ENCODE measurements around the gene FAH.
A peak's percentile ranks its signal among the peaks of the same experiment; 100 is the strongest.

FAH gene

DNA sequence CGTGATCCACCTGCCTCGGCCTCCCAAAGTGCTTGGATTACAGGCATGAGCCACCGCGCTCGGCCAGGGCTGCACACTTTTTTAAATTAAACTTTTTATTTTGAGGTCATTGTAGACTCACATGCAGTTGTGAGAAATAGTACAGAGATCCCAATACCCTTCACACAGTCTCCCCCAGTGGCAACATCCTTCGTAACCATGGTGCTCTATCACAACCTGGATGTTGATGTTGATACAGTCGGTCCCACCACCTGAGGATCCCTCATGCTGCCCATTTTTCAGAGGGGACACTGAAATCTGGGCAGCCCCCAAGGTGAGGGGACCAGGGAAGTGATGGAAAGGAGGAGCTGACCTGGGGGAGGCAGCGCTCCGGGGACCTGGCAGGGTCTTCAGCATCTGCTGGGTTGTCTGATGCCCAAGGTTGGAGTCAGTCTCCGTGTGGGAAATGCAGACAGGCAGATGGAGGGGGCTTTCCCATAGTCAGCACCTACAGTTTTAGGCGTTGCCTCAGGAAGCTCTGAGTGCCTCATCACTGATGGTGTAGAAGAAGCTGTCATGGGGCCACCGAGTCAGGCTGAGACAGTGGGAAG is 17.1 kb downstream of the FAH start:
- no peak overlapping the region for H3K4me3 ChIP-seq
- no peak overlapping the region for H3K27ac ChIP-seq

DNA sequence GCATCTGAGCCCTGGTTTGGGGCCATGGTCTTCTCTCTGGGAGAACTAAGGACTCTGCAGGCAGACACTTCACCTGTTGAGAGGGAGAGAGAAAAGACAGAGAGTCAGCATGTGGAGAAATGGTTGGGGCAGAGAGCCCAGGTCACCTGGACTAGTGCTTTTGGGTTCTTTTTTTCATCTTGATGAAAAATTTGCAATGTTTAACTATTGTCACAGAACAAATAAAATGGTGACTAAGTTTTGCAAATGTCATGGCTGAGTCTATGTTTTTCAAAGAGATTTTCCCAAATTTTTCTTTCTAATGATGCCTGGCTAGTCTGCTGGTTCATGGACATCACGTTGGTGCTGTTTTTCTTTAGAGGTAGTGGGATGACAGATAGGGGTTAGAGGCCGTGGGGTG is 17.8 kb downstream of the FAH start:
- no peak overlapping the region for H3K4me3 ChIP-seq
- no peak overlapping the region for H3K27ac ChIP-seq

DNA sequence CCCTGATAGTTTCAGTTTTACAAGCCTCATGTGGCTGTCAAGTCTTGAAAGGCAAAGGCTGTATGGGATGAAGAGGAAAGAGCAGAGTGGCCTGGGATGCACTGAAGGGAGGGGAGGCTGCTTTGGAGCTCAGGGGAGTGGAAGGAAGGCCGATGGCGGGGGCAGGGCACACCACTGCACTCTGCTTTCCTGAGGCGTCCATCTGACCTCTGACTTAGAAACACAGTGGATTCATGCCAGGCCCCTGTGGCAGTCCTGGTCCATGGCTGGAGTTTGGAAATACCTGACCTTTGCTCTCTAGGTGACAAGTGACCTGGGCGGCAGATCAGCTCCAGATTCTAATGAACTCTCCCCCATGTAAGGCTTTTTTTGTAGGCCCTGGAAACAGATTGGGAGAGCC is 19.0 kb downstream of the FAH start:
- Histone ChIP-seq H3K4me3 (no peak overlapping the region), H3K27ac (no peak overlapping the region)

DNA sequence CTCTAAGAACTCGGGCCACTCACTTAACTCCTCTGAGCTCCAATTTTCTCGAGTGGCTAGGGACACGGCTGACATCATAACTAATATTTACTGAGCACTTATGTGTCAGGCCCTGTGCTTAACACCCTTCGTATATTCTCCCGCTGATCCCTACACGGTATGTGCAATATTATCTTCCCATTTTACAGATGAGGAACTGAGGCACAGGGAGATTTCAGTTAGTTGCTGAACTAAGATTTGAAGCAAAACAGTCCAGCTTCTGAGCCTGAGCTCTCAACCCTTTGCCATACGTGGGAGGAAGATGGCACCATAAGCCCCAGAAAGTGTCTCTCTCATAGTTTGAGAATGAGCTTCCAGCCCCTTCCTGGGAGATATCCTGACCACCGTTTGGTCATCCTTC is 19.6 kb downstream of the FAH start:
- no peak overlapping the region for H3K4me3 ChIP-seq
- no peak overlapping the region for H3K27ac ChIP-seq

DNA sequence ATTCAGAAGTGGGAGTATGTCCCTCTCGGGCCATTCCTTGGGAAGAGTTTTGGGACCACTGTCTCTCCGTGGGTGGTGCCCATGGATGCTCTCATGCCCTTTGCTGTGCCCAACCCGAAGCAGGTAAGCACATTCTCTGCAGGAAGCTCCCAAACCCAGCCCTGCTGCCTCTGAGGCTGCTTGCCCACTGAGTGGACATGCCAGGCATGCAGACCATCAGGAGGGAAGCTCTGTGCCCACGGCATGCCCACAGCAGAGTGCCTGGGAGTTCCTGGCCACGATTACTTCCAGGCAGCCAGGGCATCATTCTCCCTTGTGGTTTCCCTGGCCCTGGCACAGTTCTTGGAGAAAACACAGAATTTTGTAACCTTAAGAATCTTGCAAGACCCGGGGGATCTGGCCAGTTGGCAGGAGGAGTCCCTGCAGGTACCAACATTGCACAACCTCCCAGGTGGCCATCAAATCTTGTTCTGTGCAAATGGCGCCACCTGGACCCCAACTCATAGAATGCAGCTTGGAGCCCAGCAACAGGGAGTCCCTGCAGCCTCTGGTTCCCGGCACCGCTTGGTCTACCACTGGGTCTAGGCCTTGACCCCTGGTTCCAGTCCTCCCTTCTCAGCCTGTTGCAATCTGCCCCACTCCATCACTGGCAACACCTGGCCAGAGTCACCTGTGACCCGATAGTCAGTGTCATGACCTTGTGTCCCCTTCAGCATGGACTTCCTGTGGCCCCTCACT is 20.4 kb downstream of the FAH start:
- Histone ChIP-seq H3K27ac (peak overlapping the region in 1 of 21 experiments; percentile 61), H3K4me3 (no peak overlapping the region)

DNA sequence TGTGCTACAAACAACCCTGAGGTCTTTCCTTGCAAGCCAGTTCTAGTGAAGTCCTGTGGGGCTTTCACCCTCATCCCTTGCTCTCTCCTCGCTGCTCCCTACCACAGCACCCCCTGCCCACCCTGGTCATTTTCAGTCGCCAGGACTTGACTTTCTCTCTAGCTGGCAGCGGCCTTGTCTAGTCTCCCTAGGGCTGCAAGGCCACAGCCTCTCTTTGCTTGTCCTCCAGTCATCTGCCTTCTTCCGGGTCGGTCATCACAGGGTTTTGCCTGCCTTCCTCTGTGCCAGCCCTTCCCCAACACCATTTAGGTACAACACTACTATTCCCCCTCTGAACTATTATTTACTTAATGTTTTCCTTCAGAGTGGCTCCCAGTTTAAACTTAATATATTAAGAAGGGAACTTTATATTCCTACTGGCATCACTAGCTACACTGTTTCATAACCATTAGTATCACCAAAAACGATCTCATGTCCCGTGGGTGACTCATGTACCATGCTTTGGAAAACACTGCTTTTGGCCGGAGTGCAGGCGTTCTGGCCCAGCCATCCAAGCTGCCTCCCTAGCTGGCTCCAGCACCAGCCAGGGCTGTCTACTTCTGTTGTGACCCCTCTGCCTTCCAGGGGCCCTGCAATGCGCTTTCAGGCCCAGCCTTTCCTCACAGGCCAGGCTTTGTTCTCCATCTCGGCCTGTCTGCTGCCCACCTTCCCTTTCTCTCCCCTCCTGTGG is 21.4 kb downstream of the FAH start:
- no peak overlapping the region for H3K4me3 ChIP-seq
- H3K27ac ChIP-seq: peak overlapping the region in 7 of 21 experiments; percentile 2 to 70 (median 61)

DNA sequence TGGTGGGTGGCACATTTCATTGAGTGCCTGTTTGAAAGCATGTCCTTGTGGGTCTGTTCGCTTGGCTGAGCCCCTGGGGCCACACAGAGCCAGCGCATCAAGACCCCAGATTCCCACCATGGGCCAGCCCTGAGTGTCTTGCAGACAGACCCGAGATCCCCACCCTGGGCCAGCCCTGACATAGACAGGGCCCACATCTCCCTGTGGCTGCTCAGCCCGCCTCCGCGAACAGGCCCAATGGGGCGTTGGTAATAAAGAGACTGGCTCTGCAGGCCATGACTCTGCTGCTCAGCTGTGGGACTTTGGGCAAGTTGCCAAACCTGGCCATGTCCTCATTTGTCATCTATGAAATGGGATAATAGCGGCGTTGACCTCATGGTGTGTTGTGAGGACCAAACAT is 22.6 kb downstream of the FAH start:
- H3K27ac ChIP-seq: peak overlapping the region in 1 of 21 experiments; percentile 53
- no peak overlapping the region for H3K4me3 ChIP-seq

DNA sequence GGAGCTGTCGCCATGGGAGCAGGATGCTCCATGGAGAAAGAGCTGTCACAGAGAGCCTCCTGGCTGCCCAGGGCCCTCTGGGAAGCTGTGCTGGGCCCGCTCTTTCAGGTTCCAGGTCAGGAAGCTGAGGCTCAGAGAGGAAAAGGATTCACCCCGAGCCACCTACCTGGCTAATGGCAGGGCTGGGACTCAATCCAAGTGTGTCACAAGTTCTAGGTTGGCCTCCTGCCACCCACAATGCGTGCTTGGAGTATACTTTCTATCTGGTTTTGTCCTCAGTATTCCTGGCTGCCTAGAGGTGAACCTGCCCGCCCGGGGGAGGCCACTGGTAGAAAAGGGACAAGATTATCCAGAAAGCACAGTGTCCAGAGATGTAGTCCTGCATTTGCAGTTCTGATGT is 23.6 kb downstream of the FAH start:
- Histone ChIP-seq H3K27ac (no peak overlapping the region), H3K4me3 (no peak overlapping the region)

DNA sequence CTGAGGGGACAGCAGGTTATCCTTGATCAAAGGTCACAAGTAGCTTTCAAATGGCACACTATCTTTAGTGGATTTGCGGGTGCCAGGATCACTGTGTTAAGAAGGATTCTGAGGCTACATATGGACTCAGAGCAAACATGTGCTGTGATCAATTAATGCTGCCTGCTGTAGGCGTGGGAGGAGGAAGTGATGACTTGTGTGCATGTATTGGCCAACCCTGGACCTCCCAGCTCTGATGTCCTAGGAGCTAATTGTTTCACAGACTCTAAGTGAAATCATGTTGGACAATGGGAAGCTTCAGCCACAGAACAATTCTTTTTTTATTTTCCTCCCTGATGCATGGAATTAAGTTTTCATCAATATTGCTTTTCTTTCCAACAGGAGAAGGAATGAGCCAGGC is 24.4 kb downstream of the FAH start:
- no peak overlapping the region for H3K4me3 ChIP-seq
- H3K27ac ChIP-seq: no peak overlapping the region

DNA sequence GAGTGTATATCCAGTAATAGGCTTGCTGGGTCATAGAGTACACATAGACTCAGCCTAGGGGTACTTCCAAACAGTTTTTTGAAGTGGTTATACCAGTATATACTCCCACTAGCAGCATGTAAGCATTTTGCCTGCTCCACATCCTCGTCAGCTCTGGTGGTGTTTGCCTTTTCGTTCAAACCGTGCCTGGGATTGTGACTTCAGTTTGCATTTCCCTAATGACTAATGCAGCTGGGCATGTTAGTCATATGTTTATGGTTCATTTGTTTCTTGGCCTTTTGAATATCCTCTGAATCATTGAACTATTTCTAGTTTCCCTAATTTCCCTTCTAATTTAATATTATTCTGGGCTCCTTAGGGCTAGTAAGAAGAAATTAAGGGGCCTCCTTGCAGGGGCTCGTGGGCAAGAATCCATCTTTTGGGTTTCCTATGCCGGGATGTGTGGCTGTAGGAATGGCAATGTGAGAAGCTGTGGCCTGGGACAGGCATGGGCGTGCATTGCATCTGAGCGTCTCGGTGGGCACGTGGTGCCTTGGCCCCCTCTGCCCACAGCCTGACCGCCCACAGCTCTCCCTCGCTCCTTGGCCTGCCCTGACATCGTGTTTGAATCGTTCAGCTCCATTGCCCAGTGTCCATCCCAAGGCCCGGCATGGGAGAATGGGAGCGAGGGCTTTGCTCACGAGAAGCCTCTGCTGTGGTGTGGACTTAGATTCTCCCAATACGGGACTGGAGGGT is 26.4 kb downstream of the FAH start:
- Histone ChIP-seq H3K27ac (peak overlapping the region in 2 of 21 experiments; percentile 31 to 44), H3K4me3 (no peak overlapping the region)

DNA sequence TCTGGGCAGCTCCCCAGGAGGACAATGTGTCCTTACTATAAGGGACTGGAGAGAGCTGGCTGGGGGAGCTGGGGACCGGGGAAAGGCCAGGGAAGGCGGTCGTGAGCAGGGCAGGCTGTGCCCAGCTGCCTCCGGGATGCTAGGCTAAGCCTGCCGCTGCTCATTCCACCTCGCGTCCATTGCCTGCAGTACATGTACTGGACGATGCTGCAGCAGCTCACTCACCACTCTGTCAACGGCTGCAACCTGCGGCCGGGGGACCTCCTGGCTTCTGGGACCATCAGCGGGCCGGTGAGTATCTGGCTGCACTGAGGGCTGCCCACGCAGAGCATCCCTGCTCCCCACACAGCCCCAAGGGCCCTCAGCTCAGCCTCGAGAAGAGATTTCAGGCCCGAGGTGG is 27.1 kb downstream of the FAH start:
- Histone ChIP-seq H3K27ac (no peak overlapping the region), H3K4me3 (no peak overlapping the region)

DNA sequence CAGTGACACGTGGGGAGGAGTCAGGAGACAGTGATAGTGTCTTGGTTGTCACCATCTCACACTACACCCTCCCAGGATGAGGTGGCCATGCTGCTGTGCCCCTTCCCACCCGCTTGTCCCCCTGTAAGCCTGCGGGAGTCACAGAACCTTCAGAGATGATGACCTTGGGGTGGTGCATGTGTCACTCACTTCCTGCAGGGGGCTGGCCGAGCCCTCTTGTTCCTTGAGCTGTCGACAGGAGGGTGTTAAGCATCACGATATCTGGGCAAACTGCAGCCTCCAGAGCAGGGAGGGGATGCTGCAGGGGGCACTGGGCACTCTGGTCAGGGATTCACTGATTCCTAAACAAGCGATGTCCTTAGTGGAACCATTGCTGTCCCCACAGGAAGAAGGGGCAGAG is 27.7 kb downstream of the FAH start:
- Histone ChIP-seq H3K27ac (no peak overlapping the region), H3K4me3 (no peak overlapping the region)

DNA sequence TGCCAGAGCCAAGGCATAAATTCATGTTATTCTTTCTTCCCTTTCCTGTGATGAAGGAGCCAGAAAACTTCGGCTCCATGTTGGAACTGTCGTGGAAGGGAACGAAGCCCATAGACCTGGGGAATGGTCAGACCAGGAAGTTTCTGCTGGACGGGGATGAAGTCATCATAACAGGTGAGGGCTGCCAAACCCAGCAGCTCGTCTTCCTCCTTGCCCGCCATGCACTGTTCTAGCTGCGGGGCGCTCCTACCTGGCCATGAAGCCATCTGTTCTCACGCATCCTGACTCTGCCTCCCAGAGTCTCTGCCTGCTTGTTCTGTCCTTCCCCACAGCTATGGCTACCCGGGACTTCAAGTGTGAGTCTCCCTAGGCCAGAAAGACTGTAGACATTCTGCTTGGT is 28.2 kb downstream of the FAH start:
- H3K4me3 ChIP-seq: no peak overlapping the region

DNA sequence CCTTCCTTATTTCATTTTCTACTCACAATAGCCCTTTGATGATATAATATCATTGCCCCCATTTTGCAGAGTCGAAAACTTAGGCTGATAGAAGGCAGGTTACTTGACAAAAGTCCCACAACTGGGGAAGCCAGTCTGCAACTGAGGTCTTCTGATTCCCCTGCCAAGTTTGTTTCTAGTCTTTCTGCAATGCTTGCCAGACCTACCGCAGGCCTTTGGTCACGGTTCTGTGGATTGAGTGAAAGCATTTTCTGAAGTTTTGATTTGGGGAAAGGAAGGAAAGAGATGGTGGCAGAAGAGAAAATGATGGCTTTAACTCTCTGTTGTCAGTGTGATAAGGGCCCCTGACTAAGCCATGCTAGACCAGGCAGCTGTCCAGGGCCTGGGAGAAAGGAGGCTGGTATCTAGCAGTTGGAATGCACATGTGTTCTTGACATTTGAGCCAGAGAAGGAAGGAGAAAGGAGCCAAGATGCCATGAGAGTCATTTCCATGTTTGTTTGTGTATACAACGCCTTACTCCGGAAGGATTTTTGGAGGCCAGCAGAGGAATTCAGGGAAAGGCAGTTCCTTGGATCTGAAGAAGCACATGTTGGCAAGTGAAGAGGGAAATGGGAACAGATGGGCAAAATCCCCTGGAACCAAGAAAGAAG is 29.9 kb downstream of the FAH start:
- Histone ChIP-seq H3K27ac (no peak overlapping the region), H3K4me3 (no peak overlapping the region)

More for the DNA sequence above, 28.2 kb downstream of the FAH start:
- no peak overlapping the region for H3K27ac ChIP-seq

DNA sequence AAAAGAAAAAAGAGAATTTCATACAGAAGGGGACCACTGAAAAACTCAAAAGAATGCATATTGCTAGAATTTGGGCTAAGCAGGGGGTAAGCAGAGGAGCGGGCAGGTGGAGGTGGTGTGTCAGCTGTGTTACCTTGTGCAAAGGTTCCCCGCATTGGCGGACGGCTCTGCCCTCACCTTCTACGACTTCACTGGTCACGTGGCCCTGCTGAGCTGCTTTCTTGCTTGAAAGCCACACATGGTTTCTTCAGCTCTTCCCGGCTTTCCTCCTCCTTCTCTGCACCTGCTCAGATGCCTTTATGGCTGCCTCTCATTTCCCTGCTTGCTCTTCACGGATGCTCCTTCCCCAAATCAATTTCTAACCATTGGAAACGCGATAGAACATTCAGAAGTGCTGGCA is 30.5 kb downstream of the FAH start:
- no peak overlapping the region for H3K4me3 ChIP-seq
- H3K27ac ChIP-seq: no peak overlapping the region

DNA sequence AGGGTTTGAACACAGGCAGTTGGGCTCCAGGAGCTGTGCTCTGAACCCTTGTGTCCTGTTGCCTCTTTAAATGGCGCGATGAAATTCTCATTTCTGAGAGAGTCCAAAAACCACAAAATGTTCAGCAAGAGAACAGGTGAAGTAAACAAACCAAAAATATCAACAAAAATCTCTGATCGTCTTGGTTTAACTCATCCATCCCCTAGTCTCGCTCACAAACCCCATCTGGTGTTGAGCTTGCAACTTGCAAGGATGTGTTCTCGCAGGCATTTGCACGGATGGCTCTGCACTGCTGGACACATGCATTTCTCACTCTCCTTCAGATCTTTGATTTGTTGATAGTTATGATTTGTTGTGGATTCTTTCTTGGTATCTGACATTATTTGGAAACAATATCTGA is 31.1 kb downstream of the FAH start:
- Histone ChIP-seq H3K27ac (no peak overlapping the region), H3K4me3 (no peak overlapping the region)

DNA sequence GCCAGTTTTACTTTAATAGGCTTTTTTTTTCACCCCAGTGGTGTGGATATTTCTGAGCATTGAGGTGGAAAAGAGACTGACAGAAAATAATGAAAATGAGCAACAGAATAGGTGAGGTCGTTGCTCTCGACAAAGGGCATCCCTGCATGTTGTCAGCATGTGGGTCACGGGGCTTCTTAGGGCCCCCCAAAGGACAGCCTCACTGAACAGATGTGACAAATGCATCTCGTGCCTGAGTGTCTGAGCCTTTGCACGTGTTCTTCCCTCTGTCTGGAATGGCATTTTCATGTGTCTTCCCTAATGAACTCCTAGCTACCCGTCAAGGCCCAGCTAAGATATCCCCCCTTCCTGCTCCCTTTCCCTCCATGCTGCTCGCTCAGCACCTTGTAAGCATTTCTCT is 31.8 kb downstream of the FAH start:
- Histone ChIP-seq H3K27ac (no peak overlapping the region), H3K4me3 (no peak overlapping the region)

DNA sequence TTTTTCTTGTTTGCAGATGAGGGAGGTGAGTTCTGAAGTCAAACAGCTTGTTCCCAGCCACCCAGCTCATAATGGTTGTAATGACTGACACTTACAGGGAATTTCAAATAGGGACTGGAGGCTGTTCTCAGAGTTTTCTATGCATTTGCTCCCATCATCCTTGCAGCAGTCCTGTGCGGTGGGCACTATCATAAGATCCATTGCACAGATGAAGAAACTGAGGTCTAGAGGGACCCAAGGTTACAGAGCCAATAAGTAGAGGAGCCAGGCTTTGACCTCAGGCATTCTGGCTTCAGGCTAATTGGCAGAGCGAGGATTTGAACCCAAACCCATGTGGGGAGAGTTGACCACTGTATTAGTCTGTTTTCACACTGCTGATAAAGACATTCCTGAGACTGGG is 32.4 kb downstream of the FAH start:
- H3K4me3 ChIP-seq: no peak overlapping the region
- no peak overlapping the region for H3K27ac ChIP-seq

DNA sequence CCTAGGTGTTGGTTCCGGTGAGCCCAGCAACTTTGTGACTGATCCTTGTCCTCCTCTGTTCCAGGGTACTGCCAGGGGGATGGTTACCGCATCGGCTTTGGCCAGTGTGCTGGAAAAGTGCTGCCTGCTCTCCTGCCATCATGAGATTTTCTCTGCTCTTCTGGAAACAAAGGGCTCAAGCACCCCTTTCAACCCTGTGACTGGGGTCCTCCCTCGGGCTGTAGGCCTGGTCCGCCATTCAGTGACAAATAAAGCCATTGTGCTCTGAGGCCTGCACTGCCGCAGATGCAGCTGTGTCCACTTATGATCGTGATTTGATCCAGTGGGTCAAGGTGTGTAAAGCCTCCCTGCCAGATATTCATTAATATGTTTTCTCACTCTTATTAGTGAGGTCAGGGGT is 33.3 kb downstream of the FAH start:
- Histone ChIP-seq H3K4me3 (no peak overlapping the region), H3K27ac (no peak overlapping the region)

DNA sequence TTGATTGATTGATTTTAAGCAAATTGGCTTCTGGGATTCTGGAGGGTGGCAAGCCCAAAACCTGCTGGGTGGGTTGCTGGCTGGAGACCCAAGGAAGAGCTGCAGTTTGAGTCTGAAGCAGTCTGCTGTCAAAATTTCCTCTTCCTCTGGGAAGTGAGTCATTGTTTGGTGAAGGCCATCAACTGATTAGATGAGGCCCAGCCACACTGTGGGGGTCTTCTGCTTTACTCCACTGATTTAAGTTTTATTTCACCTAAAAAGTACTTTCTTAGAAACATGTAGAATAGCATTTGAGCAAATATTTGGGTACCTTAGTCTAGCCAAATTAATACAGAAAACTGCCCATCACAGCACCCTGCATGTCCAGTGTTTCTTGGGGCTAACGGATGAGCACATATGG is 33.8 kb downstream of the FAH start:
- Histone ChIP-seq H3K4me3 (no peak overlapping the region), H3K27ac (no peak overlapping the region)

Measured in skin epidermis (tissue), 12 donors.